HG03066 (cell line): Measurements from ENCODE around the gene CD79B.

Experiments used
- ATAC-seq: cut with Tn5 transposase; IDR thresholded peaks from one replicate; pipeline ENCODE4 v1.9.1; 2021; ENCODE audit warnings: low read depth; ENCODE audit not compliant: unreplicated experiment

The CD79B gene

DNA sequence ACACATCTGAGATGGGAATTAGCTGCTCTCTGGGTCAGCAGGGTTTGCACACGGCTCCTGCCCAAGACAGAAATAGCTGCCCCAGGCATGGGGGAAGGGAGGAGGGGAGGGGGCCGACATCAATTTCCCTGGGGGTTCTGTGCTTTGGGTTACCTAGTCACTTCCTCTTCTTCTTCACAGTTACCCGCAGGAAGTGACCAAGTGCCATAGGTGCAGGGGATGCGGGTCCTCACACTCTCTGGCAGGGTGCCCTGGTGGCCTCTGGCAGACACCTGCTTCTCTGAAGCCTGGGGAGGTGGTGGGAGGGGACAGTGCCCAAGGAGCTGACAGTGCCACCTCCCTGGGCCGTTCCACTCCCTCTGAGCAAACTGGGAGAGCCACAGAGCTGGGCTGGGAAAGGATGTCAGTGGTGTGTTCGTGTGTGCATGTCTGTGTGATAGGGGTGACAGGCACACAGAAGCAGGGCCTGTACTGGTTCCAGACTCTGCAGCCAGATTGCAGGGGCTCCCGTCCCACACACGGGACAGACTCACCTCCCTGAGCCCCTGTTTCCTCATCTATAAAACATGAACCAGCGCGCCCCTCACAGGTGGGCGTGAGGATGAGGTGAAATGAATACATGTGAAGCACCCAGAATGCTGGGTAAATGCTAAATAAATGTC lies 22.4 kb upstream of the CD79B start:
- no peak for ATAC-seq

DNA sequence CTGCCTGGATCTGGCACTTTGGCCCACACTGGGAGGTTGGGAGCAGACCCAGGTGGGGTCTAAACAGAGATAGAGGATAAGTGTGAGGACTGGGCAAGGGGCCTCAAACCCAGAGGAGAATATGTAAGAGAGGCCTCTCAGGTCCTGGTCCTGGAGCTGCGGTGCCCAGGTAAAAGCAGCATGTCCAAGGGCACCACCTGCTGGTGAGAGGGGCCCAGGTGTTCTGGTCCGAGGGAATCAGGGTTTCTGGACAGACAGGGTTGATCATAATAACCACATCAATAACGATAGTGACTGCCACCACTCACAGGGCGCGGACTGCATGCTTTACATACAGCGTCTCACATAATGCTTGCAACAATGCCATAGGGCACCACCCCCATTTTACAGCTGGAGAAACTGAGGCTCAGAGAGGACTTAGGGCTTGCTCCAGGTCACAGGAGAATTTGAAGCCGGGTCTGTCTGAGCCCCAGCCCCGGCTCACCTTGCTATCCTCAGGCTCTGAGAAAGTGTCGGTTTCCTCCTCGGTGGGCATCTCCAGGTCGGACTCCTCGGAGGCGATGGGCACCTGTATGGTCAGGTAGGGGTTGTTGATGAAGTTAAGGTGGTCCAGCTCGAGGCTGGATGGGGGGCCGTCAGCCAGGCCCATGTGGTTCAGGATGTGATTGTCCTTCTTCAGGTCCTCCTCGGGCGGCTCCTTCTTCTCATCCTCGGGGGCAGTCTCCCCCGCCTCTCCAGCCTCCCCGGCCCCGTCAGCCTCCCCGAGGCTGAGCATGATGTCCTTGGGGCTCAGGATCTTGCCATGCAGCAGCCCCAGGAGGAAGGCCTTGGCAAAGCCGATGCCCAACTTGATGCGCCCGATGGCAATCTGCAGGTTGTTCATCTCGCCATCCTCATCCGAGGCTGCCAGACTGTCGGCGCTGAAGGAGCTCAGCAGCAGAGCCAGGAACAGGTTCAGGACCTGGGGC lies 19.1 kb upstream of the CD79B start:
- ATAC-seq, result no peak

- ATAC-seq, result no peak
Observed at GRCh38 chr17:63949576-63950250, 17.6 kb upstream of the CD79B start.

GRCh38 chr17:63948521-63948920 lies 16.4 kb upstream of the CD79B start:
- no peak for ATAC-seq

GRCh38 chr17:63947711-63948330 lies 15.7 kb upstream of the CD79B start:
- no peak for ATAC-seq

- ATAC-seq, result no peak
Observed at GRCh38 chr17:63946440-63947363, 14.6 kb upstream of the CD79B start.

- ATAC-seq, result no peak
Observed at GRCh38 chr17:63945784-63946439, 13.8 kb upstream of the CD79B start.

GRCh38 chr17:63944736-63945499 lies 12.8 kb upstream of the CD79B start:
- ATAC-seq, result no peak

GRCh38 chr17:63943745-63944144 lies 11.6 kb upstream of the CD79B start:
- ATAC-seq, result no peak

DNA sequence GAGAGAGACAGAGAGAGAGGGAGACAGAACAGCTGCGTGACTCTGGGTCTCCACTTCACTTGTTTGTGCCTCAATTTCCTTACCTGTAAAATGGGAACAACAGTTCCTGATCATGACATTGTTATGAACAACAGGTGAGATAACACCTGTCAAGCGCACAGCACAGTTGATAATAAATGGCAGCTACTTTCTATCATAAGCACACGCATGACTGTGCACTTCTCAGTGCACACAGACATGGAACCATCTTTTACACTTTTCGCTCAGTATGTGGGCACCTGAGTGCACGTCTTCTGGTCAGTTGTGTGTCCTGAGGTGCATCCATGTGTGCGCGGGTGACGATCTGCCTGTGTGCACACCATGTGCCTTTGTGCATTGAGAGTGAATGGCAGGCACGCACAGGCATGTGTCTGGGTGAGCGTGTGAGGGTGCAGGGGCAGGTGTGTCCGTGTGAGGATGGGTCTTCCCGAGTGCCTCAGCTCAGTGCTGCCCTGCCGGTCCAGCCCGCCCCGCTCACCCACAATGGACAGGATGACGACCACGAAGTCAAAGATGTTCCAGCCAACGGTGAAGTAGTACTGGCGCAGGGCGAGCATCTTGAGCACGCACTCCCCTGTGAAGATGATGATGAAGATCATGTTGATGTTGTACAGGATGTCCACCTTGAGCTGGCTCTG lies 10.3 kb upstream of the CD79B start:
- no peak for ATAC-seq

DNA sequence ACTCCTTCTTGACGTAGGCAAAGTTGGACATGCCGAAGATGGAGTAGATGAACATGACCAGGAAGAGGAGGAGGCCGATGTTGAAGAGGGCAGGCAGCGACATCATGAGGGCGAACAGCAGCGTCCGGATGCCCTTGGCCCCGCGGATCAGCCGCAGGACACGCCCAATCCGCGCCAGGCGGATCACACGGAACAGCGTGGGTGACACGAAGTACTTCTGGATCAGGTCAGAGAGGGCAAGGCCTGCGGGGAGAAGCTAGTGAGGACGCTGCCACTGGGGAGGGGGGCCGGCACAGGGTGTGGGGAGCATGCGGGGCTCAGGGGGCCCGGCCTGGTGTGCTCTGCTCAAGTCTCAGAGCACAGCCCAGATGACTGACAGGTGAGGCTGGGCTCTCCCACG lies 9.6 kb upstream of the CD79B start:
- no peak for ATAC-seq

DNA sequence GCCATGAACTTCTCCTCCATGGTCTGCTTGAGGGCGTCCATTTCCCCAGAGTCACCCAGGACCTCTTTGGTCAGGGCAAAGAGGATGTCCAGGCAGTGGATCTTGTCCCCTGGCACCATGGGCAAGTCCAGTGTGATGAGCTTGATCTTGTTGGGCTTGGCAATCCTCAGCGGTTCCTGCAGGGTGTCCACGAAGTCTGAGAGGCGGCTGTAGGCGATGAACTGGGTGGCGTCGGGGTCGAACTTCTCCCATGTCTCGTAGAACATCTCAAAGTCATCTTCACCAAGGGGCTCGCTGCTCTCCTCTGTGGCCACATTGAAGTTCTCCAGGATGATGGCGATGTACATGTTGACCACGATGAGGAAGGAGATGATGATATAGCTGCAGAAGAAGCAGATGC lies 9.0 kb upstream of the CD79B start:
- ATAC-seq, result no peak

- ATAC-seq, result no peak
Observed at GRCh38 chr17:63940584-63940983, 8.5 kb upstream of the CD79B start.

GRCh38 chr17:63939884-63940283 lies 7.8 kb upstream of the CD79B start:
- no peak for ATAC-seq

DNA sequence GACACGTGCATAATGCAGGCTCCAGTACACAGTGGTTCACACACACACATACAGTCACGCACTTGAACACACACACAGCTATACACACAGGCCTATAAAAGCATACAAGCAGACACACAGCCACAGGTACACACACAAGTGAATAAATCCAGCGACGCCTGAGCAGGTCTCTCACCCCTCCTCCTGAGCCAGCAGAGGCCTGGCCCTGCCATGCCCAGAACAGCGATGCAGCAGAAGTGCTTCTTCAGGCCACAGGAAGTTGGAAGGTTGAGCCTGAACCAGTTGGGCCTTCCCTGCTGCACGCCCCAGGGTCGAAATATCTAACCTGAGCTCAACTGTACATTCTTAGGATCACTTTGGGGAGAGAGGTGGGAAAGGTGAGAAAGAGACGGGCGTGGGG lies 7.3 kb upstream of the CD79B start:
- no peak for ATAC-seq

DNA sequence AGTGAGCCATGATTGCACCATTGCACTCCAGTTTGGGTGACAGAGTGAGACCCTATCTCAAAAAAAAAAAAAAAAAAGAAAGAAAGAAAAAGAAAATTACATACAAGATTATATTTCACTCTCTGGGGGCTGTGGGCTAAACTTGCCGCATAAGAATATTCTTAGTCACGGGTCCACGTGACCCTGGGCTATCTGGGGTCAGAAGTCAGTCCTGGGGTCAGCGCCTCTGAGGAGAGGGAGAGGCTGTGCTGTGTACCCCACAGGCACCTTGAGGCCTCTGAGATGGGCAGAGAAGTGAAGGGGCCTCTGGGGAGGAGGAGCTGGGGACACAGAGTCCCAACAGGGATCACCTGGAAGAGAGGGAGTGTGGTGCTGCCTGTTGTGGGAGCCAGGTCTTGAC lies 5.8 kb upstream of the CD79B start:
- no peak for ATAC-seq

GRCh38 chr17:63937319-63937718 lies 5.2 kb upstream of the CD79B start:
- no peak for ATAC-seq
